ENCODE results near the gene MOK.

MOK gene

DNA sequence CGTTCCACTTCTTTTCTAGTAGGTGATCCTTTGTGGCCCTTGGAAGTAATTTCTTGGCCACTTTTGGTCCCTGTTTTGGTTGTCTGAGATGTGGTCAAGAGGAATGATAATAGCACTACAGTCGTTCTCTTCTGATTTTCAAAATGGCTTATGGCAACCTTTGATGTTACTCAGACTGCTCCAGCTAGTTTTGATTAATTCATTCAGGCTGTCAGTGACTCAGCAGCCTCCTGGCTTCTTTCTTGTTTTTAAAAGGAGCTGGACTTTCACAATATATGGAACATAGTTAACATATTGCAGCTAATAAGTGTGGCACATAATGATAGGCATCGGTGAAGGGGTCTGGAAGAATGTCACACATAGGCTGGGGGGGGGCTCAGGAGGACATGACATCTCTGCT, 117.9 kb downstream of the MOK start:
- no peaks in the 10 kb centered on the region for H3K9me3 ChIP-seq
- H3K4me3 ChIP-seq (ENCODE audit: low read depth in 1 of 2, low read length in 1 of 2) = no peak overlapping the region
- no peak overlapping the region for H3K27ac ChIP-seq
- H3K27me3 ChIP-seq = no peaks in the 10 kb centered on the region
- no peaks in the 10 kb centered on the region for H3K36me3 ChIP-seq
- H3K4me1 ChIP-seq (ENCODE audit: control insufficient read depth in 1 of 2, insufficient read depth in 1 of 2, low read depth in 1 of 2, low read length in 1 of 2) = peaks cover 0 to 3% of the 10 kb centered on the region in 2 experiments
- no peak for TF ChIP-seq CTCF (IDR thresholded peaks at IDR 0.05)

DNA sequence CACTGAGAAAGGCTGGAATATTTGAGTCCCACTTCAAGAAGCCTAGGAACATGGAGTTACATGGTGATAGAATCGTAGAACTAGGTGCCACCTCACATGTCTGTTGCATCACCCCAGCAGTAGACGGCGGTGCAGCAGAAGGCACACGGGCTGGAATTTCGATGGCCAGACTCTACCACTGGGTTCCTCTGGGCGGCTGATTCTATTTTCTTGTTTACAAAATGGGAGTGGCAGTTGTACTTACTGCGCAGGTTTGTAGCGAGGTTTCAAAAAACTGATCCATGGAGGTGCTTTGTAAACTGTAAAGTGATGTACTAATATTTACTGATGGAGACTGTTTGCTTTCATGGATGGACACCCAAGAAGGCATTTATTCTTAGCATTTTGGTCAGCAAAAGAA, 119.6 kb downstream of the MOK start:
- TF ChIP-seq CTCF (IDR thresholded peaks at IDR 0.05) = no peak
- Histone ChIP-seq H3K36me3 (no peaks in the 10 kb centered on the region), H3K27ac (no peak overlapping the region), H3K4me3 (ENCODE audit: low read depth in 1 of 2, low read length in 1 of 2) (no peak overlapping the region), H3K9me3 (no peaks in the 10 kb centered on the region), H3K4me1 (ENCODE audit: control insufficient read depth in 1 of 2, insufficient read depth in 1 of 2, low read depth in 1 of 2, low read length in 1 of 2) (peaks cover 0 to 3% of the 10 kb centered on the region in 2 experiments), H3K27me3 (no peaks in the 10 kb centered on the region)

DNA sequence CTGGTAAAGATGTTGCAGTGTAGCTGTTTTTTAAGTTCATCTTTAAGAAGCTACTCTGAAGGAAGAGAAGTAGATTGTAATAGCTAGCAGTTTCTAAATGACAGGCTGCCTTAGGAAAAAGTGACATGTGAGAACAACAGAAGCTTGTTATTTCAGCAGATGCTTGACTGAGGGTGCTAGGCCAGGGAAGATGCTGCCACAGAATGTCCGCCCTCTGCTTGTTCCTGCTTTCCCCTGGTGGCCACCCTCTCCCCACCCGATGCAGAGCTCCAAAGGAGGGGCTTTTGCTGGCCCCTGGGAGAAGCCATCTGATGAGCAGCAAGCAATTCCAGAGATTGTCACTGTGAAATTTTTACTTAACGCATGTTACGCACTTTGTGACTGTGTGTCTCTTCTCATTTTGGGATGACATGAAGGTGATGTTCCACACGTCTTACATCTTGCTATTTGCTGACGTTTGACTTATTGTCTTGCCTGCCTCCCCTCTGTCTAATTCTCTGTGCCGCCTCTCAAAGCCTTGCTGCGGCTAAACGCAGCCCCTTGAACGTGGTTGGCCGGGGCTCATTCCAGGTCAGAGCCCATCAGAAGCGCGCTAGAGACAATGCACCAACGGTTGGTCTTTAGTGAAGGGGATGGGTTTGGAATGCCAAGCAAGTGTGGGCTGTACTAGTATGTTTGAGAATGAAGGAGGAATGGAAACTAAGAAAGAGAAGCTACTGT, 120.5 kb downstream of the MOK start:
- H3K27ac ChIP-seq = no peak overlapping the region
- no peaks in the 10 kb centered on the region for H3K36me3 ChIP-seq
- no peak for TF ChIP-seq CTCF (IDR thresholded peaks at IDR 0.05)
- no peaks in the 10 kb centered on the region for H3K9me3 ChIP-seq
- H3K27me3 ChIP-seq = no peaks in the 10 kb centered on the region
- no peak overlapping the region for H3K4me3 ChIP-seq (ENCODE audit: low read depth in 1 of 2, low read length in 1 of 2)
- H3K4me1 ChIP-seq (ENCODE audit: control insufficient read depth in 1 of 2, insufficient read depth in 1 of 2, low read depth in 1 of 2, low read length in 1 of 2) = peaks cover 0 to 3% of the 10 kb centered on the region in 2 experiments

DNA sequence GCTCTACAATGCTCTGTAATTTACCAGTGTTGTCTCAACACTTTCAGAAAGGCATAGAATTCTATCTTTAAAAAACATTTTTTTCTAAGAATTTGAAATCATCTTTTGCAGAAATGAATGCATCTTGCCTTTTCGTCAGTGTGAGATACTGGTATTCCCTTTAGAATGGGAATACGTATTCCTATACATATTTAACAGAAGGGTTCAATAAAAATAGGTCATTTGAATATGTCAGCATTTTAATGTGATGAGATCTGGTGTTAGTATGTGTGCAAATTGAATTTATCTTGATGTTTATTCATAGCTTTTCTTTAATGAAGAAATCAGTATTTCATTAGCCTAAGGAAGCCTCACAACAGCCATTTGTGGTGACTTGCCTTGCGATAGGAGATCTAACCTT, 121.1 kb downstream of the MOK start:
- TF ChIP-seq CTCF (IDR thresholded peaks at IDR 0.05) = no peak
- Histone ChIP-seq H3K9me3 (no peaks in the 10 kb centered on the region), H3K4me1 (ENCODE audit: control insufficient read depth in 1 of 2, insufficient read depth in 1 of 2, low read depth in 1 of 2, low read length in 1 of 2) (peaks cover 0 to 3% of the 10 kb centered on the region in 2 experiments), H3K36me3 (peaks cover 1% of the 10 kb centered on the region), H3K27ac (no peak overlapping the region), H3K4me3 (ENCODE audit: low read depth in 1 of 2, low read length in 1 of 2) (no peak overlapping the region), H3K27me3 (no peaks in the 10 kb centered on the region)

GRCh38 chr14:102182936-102183619, 121.9 kb downstream of the MOK start:
- Histone ChIP-seq H3K9me3 (no peaks in the 10 kb centered on the region), H3K4me3 (ENCODE audit: low read depth in 1 of 2, low read length in 1 of 2) (no peak overlapping the region), H3K27ac (no peak overlapping the region), H3K4me1 (ENCODE audit: control insufficient read depth in 1 of 2, insufficient read depth in 1 of 2, low read depth in 1 of 2, low read length in 1 of 2) (peaks cover 0 to 3% of the 10 kb centered on the region in 2 experiments), H3K36me3 (peaks cover 4% of the 10 kb centered on the region), H3K27me3 (no peaks in the 10 kb centered on the region)
- no peak for TF ChIP-seq CTCF (IDR thresholded peaks at IDR 0.05)
